PC-3 (cell line): ENCODE results near the gene FBXO48.

Experiments used
- EZH2 ChIP-seq: fragments of 300-600 bp; sonication (generic); IDR thresholded peaks from one replicate; pipeline ENCODE4 v1.6.1; 2017; ENCODE audit warnings: antibody characterized with exemption, mild to moderate bottlenecking, low read length; ENCODE audit not compliant: unreplicated experiment
- EZH2phosphoT487 ChIP-seq: fragments of 300-600 bp; sonication (generic); IDR thresholded peaks from 2 replicates; pipeline ENCODE4 v1.6.1; 2018; ENCODE audit warnings: mild to moderate bottlenecking, antibody characterized with exemption, low read length, borderline replicate concordance
- TF ChIP-seq, protein P1 (sequence below): fragments of 300-600 bp; sonication (generic); conservative IDR thresholded peaks from 2 replicates; pipeline ENCODE4 v1.5.1; 2017; ENCODE audit warnings: antibody characterized with exemption, low read depth, mild to moderate bottlenecking, low read length

DNA sequence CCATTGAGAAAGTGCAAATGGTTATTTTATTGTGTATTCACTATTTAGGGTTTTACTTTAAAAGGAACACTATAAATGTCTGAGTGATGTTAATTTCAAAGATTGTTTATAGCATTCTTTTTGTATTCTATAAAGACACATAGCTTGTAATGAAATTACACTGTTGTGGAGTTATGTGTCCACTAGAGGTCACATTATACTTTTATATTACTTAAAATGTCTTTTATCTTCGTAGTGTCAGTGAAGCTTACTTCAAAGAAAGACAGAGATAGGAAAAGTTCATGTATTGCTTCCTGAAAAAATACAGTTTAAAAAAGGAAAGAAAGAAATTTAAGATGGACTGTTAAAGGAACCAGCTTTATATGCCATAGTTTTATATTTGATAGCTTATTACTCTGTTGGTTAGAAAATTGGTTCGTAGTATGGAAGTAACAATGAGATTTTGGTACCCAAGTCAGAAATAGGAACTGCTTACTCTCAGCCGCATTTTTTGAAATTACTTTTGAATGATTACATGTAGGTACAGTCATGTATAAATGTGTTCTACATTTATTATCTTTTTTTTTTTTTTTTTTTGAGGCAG, 20.8 kb upstream of the FBXO48 start:
- TF ChIP-seq EZH2phosphoT487 = no peak
- TF ChIP-seq, protein P1, sequence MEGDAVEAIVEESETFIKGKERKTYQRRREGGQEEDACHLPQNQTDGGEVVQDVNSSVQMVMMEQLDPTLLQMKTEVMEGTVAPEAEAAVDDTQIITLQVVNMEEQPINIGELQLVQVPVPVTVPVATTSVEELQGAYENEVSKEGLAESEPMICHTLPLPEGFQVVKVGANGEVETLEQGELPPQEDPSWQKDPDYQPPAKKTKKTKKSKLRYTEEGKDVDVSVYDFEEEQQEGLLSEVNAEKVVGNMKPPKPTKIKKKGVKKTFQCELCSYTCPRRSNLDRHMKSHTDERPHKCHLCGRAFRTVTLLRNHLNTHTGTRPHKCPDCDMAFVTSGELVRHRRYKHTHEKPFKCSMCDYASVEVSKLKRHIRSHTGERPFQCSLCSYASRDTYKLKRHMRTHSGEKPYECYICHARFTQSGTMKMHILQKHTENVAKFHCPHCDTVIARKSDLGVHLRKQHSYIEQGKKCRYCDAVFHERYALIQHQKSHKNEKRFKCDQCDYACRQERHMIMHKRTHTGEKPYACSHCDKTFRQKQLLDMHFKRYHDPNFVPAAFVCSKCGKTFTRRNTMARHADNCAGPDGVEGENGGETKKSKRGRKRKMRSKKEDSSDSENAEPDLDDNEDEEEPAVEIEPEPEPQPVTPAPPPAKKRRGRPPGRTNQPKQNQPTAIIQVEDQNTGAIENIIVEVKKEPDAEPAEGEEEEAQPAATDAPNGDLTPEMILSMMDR = peak; percentile 76
- TF ChIP-seq EZH2 = no peak
